A673 (cell line): Measurements from ENCODE around the gene KMT2D.

Experiments used
- CTCF ChIP-seq: fragments of 300-800, 200-600 bp; sonication (generic); conservative IDR thresholded peaks from 2 replicates; pipeline ENCODE4 v1.5.1; 2017; ENCODE audit warnings: low read depth, mild to moderate bottlenecking, antibody characterized with exemption, low read length, moderate library complexity, mixed read lengths
- EZH2 ChIP-seq: fragments of 200-600 bp; sonication (generic); IDR thresholded peaks from 2 replicates; pipeline ENCODE4 v1.6.1; 2017; ENCODE audit warnings: borderline replicate concordance, low read depth, mild to moderate bottlenecking, mixed read lengths, antibody characterized with exemption, low read length; ENCODE audit not compliant: poor library complexity, severe bottlenecking

- no peak for TF ChIP-seq CTCF
- TF ChIP-seq EZH2, result no peak
Observed at GRCh38 chr12:49086116-49086515, 25.5 kb upstream of the KMT2D start.
